IPS-15b (cell line): ENCODE data around the gene CLSTN2.

Experiments
- H3K27me3 ChIP-seq: one replicate; pipeline ENCODE4 v1.6.1; 2013; ENCODE audit warnings: low read length; ENCODE audit not compliant: control insufficient read depth, insufficient read depth
- H3K36me3 ChIP-seq: one replicate; pipeline ENCODE4 v1.6.1; 2013; ENCODE audit warnings: low read length; ENCODE audit not compliant: control insufficient read depth, insufficient read depth
- H3K4me1 ChIP-seq: one replicate; pipeline ENCODE4 v1.6.1; 2013; ENCODE audit warnings: mild to moderate bottlenecking, low read length; ENCODE audit not compliant: control insufficient read depth, insufficient read depth
- H3K4me3 ChIP-seq: one replicate; pipeline ENCODE4 v1.5.1; 2013; ENCODE audit warnings: low read depth, low read length
- H3K9ac ChIP-seq: one replicate; pipeline ENCODE4 v1.6.1; 2013; ENCODE audit warnings: low read depth, mild to moderate bottlenecking, low read length
- H3K9me3 ChIP-seq: one replicate; pipeline ENCODE4 v1.6.1; 2013; ENCODE audit warnings: mild to moderate bottlenecking, low read length; ENCODE audit not compliant: control insufficient read depth, insufficient read depth

The CLSTN2 gene

DNA sequence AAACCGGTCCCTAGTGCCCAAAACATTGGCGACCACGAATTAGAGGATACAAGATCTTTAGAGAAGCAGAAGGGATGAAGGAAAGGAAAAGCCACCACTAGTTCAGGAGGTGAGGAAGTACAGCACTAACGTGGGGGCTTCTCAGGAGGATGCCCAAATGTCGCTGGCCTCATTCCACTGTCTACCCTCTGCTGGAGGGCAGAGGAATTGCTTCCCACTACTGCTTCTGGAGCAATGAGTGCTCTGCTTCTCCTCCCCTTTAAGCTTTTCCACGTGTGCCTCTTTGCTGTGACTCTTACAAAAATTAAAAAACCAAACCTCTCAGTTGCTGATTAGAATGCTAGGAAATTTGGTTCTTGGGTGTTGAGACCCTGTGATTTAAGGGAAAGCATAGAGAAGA, 281.3 kb downstream of the CLSTN2 start:
- Histone ChIP-seq H3K4me3 (no peak overlapping the region), H3K4me1 (no peaks in the 10 kb centered on the region), H3K36me3 (no peaks in the 10 kb centered on the region), H3K9me3 (peaks cover 3% of the 10 kb centered on the region), H3K27me3 (no peaks in the 10 kb centered on the region), H3K9ac (no peak overlapping the region)

GRCh38 chr3:140219291-140219690, 284.3 kb downstream of the CLSTN2 start:
- no peak overlapping the region for H3K4me3 ChIP-seq
- H3K36me3 ChIP-seq, result no peaks in the 10 kb centered on the region
- no peak overlapping the region for H3K9ac ChIP-seq

DNA sequence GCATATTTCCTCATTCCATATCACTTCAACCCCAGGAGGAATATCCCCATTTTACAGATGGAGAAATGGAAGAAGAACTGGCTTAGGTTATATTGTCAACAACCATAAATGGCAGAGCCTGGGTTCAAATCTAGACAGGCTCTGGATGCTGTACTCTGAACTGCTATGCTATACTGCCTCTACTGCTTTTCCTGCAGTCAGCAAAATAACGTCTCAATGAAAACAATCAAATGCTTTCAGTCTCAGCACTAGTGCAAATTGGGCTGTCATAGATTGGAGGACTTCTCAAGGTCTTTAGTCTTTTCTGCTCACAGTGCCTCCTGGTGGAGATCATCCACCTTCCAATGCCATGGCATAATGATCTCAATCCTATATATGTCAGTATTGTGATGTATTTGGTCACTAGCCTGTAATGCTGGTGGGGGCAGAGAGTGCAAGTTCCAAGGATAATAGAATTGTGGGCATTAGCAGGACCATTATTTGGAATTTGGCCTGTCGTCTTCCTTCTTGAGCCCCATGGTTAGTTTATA, 285.0 kb downstream of the CLSTN2 start:
- Histone ChIP-seq H3K4me1 (no peaks in the 10 kb centered on the region), H3K9ac (no peak overlapping the region), H3K36me3 (no peaks in the 10 kb centered on the region), H3K4me3 (no peak overlapping the region), H3K27me3 (no peaks in the 10 kb centered on the region), H3K9me3 (peaks cover 3% of the 10 kb centered on the region)

More at GRCh38 chr3:140219291-140219690, 284.3 kb downstream of the CLSTN2 start:
- peaks cover 3% of the 10 kb centered on the region for H3K9me3 ChIP-seq
- H3K4me1 ChIP-seq, result no peaks in the 10 kb centered on the region
- no peaks in the 10 kb centered on the region for H3K27me3 ChIP-seq

DNA sequence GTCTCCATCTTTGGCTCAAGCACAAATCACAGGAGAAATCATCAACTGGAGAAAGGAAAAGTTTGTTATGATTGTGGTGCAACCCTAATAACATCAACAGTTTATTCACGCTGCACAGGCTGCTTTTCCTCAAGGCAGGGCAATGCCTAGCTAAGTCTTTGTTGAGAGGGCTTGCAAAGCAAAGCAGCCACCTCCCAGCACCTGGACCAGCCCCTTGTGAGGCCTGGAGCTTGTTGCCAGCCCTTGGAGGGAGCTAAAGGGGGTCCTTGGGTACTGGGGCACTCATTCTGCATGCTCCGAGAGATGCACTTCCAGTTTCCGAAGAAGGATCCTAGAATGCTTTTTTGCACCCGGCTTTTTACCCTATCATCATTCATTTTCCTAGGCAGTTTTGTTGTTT, 288.2 kb downstream of the CLSTN2 start:
- H3K9me3 ChIP-seq, result no peaks in the 10 kb centered on the region
- no peak overlapping the region for H3K4me3 ChIP-seq
- H3K4me1 ChIP-seq, result no peaks in the 10 kb centered on the region
- no peaks in the 10 kb centered on the region for H3K27me3 ChIP-seq
- no peak overlapping the region for H3K9ac ChIP-seq
- no peaks in the 10 kb centered on the region for H3K36me3 ChIP-seq

DNA sequence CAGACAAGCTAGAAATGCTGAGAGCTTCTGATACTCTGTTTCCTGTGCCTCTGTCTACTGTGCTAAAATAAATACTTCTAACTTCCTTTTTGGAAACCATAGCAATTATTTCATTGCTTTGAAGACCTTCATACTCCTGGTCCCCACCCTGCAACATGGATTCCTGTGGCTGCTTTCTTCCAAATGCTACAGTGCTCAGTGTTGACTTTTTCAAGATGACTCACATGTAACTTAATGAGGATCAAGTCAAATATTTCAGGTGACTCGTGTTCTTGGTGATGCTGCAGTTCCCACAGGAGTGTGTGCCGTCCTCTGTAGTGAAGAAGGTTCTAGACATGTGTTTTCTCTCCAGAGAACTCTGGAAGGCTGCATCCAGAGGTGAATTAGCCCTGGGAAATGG, 288.6 kb downstream of the CLSTN2 start:
- Histone ChIP-seq H3K9ac (no peak overlapping the region), H3K9me3 (no peaks in the 10 kb centered on the region), H3K4me1 (no peaks in the 10 kb centered on the region), H3K36me3 (no peaks in the 10 kb centered on the region), H3K27me3 (no peaks in the 10 kb centered on the region), H3K4me3 (no peak overlapping the region)

GRCh38 chr3:140224307-140224706, 289.3 kb downstream of the CLSTN2 start:
- Histone ChIP-seq H3K4me3 (no peak overlapping the region), H3K9me3 (no peaks in the 10 kb centered on the region), H3K36me3 (no peaks in the 10 kb centered on the region), H3K4me1 (no peaks in the 10 kb centered on the region), H3K27me3 (no peaks in the 10 kb centered on the region), H3K9ac (no peak overlapping the region)

DNA sequence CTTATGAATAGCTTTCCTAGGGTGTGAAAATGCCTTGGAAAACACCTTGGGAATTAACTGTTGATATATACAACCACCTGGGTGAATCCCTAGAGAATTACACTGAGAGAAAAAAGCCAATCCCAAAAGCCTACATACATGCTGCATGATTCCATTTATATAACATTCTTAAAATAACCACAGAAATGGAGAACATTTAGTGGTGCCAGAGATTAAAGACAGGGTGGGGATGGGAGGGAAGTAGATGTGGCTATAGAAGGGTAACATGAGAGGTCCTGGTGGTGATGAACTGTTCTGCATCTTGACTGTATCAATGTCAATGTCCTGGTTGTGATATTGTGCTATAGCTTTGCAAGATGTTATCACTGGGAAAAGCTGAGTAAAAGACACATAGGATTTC, 291.0 kb downstream of the CLSTN2 start:
- H3K4me1 ChIP-seq, result no peaks in the 10 kb centered on the region
- no peak overlapping the region for H3K9ac ChIP-seq
- no peak overlapping the region for H3K4me3 ChIP-seq
- H3K36me3 ChIP-seq, result no peaks in the 10 kb centered on the region
- H3K27me3 ChIP-seq, result no peaks in the 10 kb centered on the region
- H3K9me3 ChIP-seq, result no peaks in the 10 kb centered on the region

DNA sequence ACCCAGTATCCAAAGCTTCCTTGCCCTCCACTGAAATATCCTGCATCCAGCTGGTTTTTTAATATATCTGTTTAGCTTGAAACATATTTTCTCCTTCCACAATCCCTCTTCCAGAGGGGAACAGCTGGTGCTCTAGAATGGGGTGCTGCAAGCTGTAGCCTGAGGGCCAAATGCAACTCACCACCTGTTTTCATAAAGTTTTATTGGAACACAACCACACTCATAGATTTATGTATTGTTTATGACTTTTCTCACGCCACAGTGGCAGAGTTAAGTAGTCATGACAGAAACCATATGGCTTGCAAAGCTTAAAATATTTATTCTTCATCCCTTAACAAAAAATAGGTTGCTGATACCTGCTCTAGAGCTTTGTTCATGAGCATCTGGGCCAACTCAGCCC, 298.7 kb downstream of the CLSTN2 start:
- Histone ChIP-seq H3K36me3 (no peaks in the 10 kb centered on the region), H3K4me1 (no peaks in the 10 kb centered on the region), H3K4me3 (no peak overlapping the region), H3K27me3 (no peaks in the 10 kb centered on the region), H3K9me3 (no peaks in the 10 kb centered on the region), H3K9ac (no peak overlapping the region)

GRCh38 chr3:140234256-140234655, 299.3 kb downstream of the CLSTN2 start:
- no peaks in the 10 kb centered on the region for H3K36me3 ChIP-seq
- H3K27me3 ChIP-seq, result no peaks in the 10 kb centered on the region
- no peaks in the 10 kb centered on the region for H3K4me1 ChIP-seq
- H3K4me3 ChIP-seq, result no peak overlapping the region
- no peaks in the 10 kb centered on the region for H3K9me3 ChIP-seq
- no peak overlapping the region for H3K9ac ChIP-seq

DNA sequence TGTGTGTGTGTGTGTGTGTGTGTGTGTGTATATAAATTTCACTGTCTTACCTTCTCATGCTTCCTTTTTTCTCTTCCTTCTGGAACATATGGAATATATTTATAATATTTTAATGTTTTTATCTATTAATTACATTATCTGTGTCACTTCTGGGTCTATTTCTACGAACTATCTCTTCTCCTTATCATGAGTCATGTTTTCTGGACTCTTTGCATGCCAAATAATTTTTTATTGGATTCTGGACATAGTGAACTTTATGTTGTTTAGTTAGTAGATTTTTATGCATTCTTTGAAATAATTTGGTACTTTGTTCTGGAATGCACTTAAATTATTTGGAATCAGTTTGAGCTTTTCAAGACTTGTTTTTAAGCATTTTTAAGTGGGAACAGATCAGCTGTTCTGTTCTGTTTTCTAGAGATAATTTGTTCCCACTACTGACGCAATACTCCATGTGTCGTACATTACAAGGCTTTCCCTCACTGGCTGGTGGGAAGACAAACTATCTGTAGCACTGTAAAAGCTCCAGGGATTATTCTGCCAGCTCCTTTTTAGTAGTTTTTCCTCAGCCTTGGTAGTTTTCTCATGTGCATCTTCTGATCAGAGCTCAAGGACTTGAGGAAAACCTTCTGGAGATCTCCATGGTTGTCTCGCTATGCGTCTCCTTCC, 302.0 kb downstream of the CLSTN2 start:
- H3K9me3 ChIP-seq, result no peaks in the 10 kb centered on the region
- H3K4me3 ChIP-seq, result no peak overlapping the region

DNA sequence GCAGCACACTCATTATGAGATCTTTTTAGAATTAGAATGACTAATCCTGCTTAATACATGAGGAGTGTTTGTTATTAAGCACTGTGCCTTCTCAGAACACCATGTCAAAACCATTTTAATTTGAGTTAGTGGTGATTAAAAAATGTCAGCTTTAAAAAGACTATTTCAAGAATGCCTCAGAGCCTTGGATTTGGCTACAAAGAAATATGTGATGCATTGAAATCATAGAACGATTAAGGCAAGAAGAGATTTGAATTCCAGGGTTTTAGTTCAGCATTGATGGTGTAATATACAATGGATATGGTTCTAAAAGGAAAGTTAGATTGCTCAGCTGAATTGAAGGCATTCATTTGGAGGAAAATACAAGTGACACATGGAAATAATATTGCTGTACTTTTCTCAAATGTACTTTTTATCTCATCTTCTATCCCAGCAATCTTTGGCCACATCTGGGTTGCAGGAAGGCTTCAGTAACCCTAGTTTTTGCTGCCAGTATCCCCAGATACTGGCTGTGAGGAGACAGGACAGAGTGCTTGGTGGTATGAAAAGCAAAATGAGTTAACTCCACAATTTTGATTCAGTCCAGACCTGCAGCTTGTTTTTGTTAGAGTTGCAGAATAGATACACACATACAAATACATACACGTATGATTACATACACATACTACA, 303.8 kb downstream of the CLSTN2 start:
- Histone ChIP-seq H3K9me3 (no peaks in the 10 kb centered on the region), H3K36me3 (no peaks in the 10 kb centered on the region), H3K9ac (no peak overlapping the region), H3K27me3 (no peaks in the 10 kb centered on the region), H3K4me3 (no peak overlapping the region), H3K4me1 (no peaks in the 10 kb centered on the region)

More for the DNA sequence above, 302.0 kb downstream of the CLSTN2 start:
- Histone ChIP-seq H3K4me1 (no peaks in the 10 kb centered on the region), H3K27me3 (no peaks in the 10 kb centered on the region), H3K36me3 (no peaks in the 10 kb centered on the region), H3K9ac (no peak overlapping the region)

DNA sequence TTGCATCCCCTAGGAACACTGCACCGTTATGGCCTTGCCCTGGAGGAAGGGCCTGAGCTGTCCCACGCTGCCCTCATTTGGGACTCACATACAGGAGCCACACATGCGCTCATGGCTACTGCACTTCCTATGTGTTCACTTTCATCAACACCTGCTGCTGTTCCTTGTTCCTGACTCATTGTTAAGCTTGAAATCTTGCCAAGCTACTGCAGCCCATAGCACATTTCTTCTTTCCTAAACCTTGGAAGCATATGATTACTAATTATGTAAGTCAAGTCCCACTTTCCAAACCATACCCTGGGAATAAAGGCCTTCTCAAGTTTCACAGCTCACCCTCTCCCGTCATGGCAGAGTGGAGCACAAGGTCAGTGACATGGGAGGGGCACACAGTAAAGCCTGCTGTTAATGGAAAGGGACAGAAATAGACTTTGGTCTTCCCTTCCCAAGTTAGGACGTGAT, 307.9 kb downstream of the CLSTN2 start:
- Histone ChIP-seq H3K9me3 (no peaks in the 10 kb centered on the region), H3K27me3 (no peaks in the 10 kb centered on the region), H3K36me3 (no peaks in the 10 kb centered on the region), H3K9ac (no peak overlapping the region), H3K4me3 (no peak overlapping the region), H3K4me1 (no peaks in the 10 kb centered on the region)
